ENCODE measurements around the gene POMGNT1.

DNA sequence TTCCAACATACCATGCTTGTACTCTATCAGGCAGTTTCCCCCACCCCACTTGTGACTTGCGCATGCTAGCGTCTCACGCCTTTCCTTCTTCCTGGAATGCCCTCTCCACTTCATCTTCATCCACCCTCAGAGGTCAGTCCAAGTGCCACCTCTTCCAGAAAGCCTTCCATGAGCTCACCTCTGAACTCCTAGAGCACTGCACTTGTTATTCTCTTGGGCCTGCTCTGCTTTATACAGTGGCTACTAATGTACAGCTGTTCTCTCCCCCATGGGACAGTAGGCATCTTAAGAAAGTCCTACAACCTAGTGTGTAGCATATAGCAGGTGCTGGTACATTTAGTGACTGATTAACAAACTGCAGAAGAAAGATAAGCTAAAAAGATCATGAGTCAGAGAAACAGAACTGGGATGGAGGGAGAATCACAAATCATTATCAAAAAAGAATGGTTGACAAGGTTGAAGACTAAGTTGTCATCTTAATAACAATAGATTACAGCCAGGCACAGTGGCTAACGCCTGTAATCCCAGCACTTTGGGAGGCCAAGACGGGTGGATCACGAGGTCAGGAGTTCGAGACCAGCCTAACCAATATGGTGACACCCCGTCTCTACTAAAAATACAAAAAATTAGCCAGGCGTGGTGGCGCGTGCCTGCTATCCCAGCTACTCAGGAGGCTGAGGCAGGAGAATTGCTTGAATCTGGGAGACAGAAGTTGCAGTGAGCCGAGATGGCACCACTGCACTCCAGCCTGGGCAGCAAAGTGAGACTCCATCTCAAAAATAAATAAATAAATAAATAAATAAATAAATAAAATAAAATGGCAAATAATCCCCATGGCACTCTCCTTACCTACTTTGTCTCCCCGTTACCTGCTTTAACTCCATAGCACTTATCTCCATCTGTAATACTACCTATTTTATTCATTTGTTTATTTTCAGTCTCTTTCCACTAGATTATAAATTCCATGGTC lies 39.6 kb downstream of the POMGNT1 start:
- TF ChIP-seq, protein P1, sequence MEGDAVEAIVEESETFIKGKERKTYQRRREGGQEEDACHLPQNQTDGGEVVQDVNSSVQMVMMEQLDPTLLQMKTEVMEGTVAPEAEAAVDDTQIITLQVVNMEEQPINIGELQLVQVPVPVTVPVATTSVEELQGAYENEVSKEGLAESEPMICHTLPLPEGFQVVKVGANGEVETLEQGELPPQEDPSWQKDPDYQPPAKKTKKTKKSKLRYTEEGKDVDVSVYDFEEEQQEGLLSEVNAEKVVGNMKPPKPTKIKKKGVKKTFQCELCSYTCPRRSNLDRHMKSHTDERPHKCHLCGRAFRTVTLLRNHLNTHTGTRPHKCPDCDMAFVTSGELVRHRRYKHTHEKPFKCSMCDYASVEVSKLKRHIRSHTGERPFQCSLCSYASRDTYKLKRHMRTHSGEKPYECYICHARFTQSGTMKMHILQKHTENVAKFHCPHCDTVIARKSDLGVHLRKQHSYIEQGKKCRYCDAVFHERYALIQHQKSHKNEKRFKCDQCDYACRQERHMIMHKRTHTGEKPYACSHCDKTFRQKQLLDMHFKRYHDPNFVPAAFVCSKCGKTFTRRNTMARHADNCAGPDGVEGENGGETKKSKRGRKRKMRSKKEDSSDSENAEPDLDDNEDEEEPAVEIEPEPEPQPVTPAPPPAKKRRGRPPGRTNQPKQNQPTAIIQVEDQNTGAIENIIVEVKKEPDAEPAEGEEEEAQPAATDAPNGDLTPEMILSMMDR (IDR thresholded peaks at IDR 0.05; ENCODE audit: low read length): no peak
- TF ChIP-seq EZH2 (IDR thresholded peaks at IDR 0.05; ENCODE audit: borderline replicate concordance, low read length): no peak
